Choroid plexus epithelial cell (primary cell): ENCODE data around the gene OR1F1.

Source experiments
- DNase-seq: peaks from one replicate; pipeline ENCODE4 v3.0.0-alpha.2; 2010; ENCODE audit warnings: low read depth
- H3K4me3 ChIP-seq: 2 replicates; pipeline ENCODE4 v1.5.1; 2011; ENCODE audit warnings: low read depth, mild to moderate bottlenecking, control low read depth, low read length, moderate library complexity
- TF ChIP-seq, protein P1 (sequence below): conservative IDR thresholded peaks from 2 replicates; pipeline ENCODE4 v1.5.1; 2011; ENCODE audit warnings: low read depth, mild to moderate bottlenecking, control low read depth, inconsistent platforms, low read length, moderate library complexity

The OR1F1 gene

DNA sequence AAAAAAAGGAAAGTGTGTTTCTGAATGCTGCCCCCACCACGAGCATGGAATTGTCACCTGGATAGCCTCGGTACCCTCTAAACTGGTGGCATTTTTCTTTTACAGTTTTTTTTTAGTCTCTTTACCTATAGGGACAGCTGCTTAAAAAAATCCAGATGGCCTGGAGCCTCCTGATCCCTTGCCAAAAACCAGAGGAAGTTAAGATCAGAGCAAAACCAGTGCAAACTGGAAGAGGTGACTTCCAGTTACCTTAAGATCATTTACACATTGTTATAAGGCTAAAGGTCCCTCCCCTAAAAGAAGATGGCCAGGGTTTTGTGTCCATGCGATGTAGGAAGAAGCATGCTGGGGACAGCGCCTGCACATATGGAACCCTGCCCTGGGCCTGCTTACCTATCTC, 65.0 kb downstream of the OR1F1 start:
- no peak for DNase-seq
- H3K4me3 ChIP-seq = no peak overlapping the region
- TF ChIP-seq, protein P1, sequence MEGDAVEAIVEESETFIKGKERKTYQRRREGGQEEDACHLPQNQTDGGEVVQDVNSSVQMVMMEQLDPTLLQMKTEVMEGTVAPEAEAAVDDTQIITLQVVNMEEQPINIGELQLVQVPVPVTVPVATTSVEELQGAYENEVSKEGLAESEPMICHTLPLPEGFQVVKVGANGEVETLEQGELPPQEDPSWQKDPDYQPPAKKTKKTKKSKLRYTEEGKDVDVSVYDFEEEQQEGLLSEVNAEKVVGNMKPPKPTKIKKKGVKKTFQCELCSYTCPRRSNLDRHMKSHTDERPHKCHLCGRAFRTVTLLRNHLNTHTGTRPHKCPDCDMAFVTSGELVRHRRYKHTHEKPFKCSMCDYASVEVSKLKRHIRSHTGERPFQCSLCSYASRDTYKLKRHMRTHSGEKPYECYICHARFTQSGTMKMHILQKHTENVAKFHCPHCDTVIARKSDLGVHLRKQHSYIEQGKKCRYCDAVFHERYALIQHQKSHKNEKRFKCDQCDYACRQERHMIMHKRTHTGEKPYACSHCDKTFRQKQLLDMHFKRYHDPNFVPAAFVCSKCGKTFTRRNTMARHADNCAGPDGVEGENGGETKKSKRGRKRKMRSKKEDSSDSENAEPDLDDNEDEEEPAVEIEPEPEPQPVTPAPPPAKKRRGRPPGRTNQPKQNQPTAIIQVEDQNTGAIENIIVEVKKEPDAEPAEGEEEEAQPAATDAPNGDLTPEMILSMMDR = no peak

DNA sequence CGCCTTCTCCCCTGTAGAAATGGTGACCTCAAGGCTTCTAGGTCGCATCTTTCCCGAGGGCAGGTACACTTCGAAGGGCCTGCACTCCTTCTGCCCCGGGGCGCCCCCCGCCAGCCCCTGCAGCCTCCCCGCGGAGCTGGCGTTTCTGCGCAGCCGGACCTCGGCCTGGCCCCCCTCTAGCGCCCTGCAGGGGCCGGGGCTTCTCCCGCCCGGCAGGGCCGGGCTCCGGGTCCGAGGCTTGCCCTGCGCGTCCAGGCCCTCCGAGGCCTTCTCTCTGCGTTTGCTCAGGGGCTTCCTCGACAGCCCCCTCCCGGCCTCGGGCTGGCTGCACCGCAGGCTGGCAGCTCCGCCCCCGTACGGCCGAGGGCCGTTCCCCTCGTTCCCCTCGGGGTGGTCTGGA, 66.3 kb downstream of the OR1F1 start:
- no peak for DNase-seq
- TF ChIP-seq, protein P1 = no peak
- no peak overlapping the region for H3K4me3 ChIP-seq
